AG04449 (cell line): Measurements from ENCODE around the gene DLX4.

Experiments used
- CTCF ChIA-PET: fragments of 350-600 bp; formaldehyde crosslinking; extraction: SDS; loops from one replicate; lab custom pipeline; 2021; ENCODE audit warnings: antibody characterized with exemption; lab: Yijun Ruan, JAX
- POLR2A ChIA-PET: fragments of 400-600, 350-600 bp; formaldehyde crosslinking; extraction: SDS; loops from one replicate; lab custom pipeline; 2020; ENCODE audit warnings: antibody characterized with exemption, inconsistent platforms; lab: Yijun Ruan, JAX
- DNase-seq: peaks from one replicate; pipeline ENCODE4 v3.0.0-alpha.2; 2010; ENCODE audit warnings: low read depth, low spot score
- H3K4me3 ChIP-seq: 2 replicates; pipeline ENCODE4 v1.5.1; 2011; ENCODE audit warnings: low read depth, mild to moderate bottlenecking, control low read depth, low read length
- CTCF ChIP-seq: IDR thresholded peaks from one replicate; pipeline ENCODE4 v1.5.1; 2011; ENCODE audit warnings: mild to moderate bottlenecking, moderate library complexity, low read length, control low read depth, inconsistent platforms; ENCODE audit not compliant: insufficient read depth; ENCODE audit errors: missing control alignments

DLX4 gene

GRCh38 chr17:50021681-50022370 lies 52.8 kb downstream of the DLX4 start:
- ChIA-PET POLR2A (no interaction called here), CTCF (interaction anchor here (0.8 to 5.5 kb wide), 8 partner anchors 9 to 93 kb away, joined by 3 to 29 read pairs (median 4); no protein-coding TSS in a partner anchor)
- no peak overlapping the region for H3K4me3 ChIP-seq
- DNase-seq, result no peak
- no peak for TF ChIP-seq CTCF

- no peak for TF ChIP-seq CTCF
- ChIA-PET POLR2A (no interaction called here), CTCF (interaction anchor here (1.0 to 5.5 kb wide), 6 partner anchors 9 to 92 kb away, joined by 3 to 29 read pairs (median 11); no protein-coding TSS in a partner anchor)
- no peak for DNase-seq
- no peak overlapping the region for H3K4me3 ChIP-seq
Observed at GRCh38 chr17:50022463-50023130, 53.6 kb downstream of the DLX4 start.

GRCh38 chr17:50023520-50023919 lies 54.5 kb downstream of the DLX4 start:
- TF ChIP-seq CTCF, result no peak
- no peak overlapping the region for H3K4me3 ChIP-seq
- CTCF ChIA-PET, result no interaction called here
- DNase-seq, result no peak
- POLR2A ChIA-PET, result no interaction called here
